Activated CD8-positive, alpha-beta memory T cell treated with anti-CD3 and anti-CD28 coated beads, Interleukin-2, amount 50 U/mL, for 24 hours (primary cell): ENCODE data around the gene SERPINA12.
"Not testable (repeated sequence)": the region's sequence is repeated elsewhere in the genome, so short reads cannot be mapped to it uniquely, and the experiment has no call there.

Source experiments
- DNase-seq: peaks from one replicate; pipeline ENCODE4 v3.0.0-alpha.2; 2020; ENCODE audit errors: extremely low read depth

SERPINA12 gene

DNA sequence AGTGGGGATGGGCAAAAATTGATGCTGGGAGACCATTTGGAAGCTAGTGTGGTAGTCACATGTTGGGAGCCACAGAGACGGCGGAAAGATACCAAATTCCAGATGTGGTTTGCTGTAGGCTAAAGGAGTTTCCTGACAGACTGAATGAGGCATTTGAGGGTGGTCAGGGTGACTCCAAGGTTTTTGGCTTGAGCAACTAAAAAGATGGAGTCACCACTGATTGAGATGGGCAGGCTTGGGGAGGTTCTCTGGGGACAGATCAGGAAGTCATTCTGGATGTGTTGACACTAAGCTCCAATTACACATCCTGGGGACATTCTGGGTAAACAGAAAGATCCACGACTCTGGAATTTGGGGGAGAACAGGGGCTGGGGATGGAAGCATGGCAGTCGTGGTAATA is 17.8 kb downstream of the SERPINA12 start:
- no peak for DNase-seq

DNA sequence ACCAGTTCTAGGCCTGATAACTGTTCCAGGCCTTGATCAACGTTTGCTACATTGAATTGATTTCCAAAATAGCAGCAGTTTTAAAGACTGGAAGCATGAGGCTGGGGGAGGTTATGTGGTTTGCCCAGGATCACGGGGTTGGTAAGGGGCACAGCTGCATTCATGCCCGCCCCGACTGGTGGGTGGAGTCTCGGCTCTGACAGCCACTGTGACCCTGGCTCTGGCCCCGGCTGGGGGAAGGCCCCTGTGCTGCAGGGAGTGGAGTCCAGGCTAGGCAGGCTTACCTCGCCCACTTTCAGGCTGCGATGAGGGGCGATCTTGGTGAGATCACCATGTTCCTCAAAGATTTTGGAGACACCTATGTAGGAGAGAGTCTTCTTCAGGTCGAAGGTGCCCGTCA is 19.9 kb downstream of the SERPINA12 start:
- no peak for DNase-seq

DNA sequence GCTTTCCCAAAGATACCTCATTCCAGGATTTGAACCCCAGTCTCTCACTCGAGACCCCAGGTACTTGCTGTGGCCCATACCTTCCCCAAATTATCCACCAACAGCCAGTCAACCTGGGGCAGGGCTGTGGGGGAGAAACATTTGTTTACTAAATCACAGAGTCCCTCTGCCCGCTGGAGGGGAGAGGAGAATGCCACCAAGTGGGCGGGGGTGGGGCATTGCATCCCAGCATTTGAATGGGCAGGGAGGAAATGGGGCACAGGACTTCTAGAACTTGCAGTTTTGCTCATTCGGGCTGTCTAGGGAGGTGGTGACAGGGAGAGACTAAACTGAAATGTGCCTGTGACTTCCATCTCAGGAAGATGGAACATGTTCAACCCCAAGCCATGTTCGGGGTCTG is 22.4 kb downstream of the SERPINA12 start:
- DNase-seq: no peak

DNA sequence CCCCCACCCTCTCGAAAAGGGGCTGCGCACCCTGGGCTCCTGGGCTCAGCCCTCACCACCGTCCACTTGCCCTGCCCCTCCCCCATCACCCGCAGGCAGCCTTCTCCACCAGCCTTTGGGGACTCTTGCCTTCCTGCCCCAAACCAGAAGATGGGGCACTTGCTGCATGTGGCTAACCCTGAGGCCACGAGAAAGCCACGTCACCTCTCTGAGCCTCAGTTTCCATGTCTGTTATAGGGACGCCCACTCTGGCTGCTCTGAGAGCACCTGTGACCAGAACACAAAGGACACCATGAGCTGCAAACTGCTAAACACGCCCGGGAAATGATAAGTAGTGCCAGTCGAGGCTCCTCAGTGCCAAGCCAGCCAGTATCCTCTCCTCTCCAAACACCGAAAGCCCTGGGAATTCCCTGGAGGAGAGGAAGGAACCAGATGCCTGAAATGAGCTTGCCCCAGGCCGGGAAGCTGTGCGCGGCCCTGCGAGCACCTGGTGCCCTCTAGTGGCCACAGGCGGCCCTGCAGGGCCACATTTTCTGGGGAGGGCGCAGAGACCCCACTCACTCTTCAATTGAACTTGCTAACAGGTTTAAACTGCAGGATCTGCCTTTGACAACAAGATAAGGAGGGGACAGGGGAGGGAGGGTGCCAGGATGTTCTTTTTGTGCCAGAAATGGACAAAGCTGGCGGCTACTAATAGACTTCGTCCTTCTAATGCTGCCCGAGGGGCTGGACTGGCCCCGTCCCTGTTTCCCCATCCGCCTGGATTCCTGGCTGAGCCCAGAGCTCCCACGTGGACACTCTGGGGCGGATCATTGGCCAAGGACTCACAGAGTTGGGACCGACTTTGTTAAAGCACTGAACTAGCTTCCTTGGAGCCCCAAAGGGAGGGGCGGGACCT is 23.1 kb downstream of the SERPINA12 start:
- no peak for DNase-seq

DNA sequence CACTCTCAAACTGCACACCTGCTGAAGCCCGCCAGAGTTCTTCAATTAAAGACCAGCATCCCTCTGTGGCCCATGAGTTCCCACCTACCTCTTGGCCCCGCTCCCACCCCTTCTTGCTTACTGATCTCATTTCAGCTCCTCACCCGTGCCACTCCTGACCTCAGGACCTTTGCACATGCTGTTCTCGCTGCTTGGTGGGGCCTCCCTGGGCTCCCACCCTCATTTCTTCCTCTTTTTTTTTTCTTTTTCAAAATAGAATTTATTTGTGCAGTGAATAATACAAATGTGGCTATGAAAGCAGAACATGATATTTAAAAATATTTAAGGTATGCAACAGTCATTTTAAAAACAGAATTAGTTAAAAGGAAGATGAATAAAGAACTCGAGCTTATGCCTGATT is 24.8 kb downstream of the SERPINA12 start:
- DNase-seq: no peak

DNA sequence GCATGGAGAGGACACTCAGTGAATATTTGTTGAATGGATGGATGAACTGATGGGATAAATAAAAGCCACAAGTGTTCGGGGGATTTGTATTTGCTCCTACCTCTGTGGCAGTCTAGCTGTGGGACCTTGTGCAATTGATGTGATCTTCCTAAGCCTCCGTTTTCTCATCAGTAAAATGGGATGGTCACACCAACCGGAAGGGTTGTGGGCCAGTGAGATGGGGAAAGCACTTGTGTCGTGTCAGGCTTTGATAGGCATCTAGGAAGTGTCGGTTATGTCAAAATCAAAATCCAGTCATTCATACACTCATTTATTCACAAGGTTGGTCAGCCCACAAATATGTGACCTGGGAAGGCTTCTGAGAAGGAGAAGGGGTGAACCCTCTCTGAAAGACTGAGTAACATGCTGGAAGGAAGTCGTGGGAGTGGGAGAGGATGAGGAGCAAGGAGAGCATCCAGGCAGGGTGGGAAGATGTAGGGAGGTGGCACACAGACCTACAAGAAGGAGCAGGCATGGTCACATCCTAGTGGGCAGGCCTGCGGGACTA is 25.5 kb downstream of the SERPINA12 start:
- DNase-seq: no peak

DNA sequence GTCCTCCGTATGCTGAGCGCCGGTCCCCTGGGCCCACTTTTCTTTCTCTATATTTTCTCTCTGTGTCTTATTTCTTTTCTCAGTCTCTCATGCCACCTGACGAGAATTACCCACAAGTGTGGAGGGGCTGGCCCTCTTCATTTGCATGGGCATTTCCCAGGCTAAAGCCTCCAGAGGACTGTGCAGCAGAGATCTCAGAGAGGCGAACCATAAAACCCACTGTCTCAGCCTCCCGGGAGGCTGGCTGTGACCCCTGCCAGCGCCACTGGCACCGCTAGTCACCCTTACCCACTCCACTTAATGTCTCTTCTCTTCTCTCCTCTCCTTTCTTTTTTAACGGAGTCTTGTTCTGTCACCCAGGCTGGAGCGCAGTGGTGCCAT is 26.2 kb downstream of the SERPINA12 start:
- DNase-seq: no peak

DNA sequence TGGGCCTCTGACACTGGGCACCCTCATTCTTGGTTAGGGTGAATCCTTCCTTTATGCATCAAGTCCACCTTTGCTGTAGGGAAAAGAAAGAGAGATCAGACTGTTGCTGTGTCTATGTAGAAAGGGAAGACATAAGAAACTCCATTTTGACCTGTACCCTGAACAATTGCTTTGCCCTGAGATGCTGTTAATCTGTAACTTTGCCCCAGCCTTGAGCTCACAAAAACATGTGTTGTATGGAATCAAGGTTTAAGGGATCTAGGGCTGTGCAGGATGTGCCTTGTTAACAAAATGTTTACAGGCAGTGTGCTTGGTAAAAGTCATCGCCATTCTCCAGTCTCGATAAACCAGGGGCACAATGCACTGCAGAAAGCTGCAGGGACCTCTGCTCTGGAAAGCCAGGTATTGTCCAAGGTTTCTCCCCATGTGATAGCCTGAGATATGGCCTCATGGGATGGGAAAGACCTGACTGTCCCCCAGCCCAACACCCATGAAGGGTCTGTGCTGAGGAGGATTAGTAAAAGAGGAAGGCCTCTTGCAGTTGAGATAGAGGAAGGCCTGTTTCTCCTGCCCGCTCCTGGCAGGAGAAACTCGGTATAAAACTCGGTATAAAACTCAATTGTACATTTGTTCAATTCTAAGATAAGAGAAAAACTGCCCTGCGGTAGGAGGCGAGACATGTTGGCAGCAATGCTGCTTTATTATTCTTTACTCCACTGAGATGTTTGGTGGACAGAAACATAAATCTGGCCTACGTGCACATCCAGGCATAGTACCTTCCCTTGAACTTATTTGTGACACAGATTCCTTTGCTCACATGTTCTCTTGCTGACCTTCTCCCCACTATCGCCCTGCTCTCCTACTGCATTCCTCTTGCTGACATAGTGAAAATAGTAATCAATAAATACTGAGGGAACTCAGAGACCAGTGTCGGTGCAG is 26.9 kb downstream of the SERPINA12 start:
- not testable (repeated sequence) for DNase-seq

DNA sequence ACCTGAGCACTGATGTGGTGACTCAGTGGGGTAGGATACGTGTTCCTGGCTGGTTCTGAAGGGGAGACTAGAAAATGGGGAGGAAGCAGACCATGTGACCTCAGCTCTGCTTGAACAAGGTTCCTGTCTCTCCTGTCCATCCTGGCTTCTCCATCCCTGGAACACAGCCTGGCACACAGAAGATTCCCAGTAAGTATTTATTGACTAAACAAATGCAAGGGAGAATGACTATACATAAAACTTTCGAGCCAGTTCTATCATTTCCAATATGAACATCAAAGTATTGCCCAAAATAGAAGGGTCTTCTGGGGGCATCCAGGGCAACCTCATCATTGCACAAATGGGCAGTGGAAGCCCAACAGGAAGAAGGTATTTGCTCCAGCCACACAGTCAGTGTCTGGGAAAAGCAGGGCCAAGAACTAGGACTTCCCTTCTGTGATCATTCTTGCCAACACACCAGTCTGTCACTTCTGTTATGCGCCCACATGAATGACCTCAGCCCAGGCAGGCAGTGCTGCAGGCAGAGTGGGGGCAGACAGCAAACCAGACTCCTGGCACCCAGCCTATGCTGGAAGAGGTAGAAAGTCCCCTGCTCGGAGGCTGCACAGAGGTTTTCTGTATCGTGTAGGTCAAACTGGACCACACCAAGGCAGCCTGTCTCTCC is 27.7 kb downstream of the SERPINA12 start:
- no peak for DNase-seq

DNA sequence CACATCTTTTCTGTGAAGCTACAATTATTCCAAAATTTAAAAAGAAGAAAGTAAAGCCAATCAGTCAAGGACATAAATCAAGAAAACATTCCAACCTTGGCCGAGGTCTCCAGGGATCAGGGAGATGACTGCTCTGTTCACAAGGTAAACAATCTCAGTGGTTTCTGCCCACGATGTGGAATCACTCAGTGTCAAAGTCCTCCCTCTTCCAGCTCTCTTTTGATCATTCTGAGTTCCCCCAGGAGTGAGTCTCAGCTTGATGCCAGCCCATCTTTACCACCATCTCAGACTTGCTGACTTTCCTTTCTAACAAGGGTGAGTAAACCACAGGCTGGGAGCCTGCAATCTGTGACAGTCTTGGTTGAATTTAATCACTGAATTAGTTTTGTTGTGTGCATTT is 28.5 kb downstream of the SERPINA12 start:
- no peak for DNase-seq

DNA sequence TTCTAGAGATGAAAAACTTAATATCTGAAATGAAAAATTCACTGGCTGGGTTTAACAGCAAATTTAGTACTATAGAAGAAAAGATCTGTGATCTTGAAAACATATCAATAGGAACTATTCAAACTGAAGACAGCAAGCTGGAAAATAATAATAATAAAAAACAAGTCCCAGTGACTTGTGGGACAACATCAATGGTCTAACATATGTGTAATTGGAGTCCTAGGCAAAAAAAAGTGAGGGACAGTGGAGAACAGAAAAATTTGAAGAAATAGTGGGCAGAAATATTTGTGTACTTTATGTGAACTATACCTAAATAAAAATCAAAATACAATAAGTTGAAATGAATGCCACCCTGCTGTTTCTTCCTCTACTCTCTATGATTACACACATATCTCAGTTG is 30.8 kb downstream of the SERPINA12 start:
- no peak for DNase-seq

DNA sequence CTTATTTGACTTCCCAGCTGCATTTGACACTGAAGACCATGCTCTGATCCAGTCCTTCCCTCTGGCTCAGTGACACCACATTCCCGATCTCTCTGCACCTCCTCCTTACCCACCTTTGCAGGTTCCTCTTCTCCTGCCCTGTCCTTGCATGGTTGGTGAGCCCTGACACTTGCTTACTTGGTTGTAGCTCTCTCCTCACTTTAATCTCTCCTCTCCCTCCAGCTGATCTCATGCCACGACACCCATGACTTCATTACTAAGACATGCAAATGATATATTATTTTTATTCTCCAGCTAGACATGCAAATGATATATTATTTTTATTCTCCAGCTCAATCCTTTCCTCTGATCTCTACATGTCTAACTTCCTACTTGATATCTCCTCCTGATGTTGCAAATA is 33.2 kb downstream of the SERPINA12 start, which contains the start of gene SERPINA9:
SERPINA9 (minus strand) TSS at position 175 of the 400 bp plus-strand sequence. CDS start 6,357 bp downstream, outside the sequence.
- DNase-seq: no peak

DNA sequence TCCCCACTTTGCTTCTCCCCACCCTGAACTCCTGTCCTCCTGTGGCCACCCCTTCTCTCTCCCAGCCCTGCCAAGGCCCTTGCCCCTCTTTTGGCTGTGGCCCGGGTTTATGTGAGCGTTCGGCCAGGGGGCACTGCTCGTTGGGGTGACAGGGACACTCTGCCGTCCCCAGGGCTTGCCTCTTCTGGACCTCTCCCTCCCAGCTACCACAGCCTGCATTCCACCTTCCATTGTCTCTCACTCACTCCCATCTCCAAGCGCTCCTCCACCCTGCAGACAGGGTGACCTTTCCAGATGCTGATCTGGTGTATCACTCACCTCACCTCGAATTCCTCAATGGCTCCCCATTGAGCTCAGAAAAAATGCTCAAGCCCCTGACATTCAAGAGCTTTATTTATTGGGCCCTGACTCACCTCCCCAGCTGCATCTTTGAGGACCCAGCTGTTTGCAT is 34.7 kb downstream of the SERPINA12 start:
- DNase-seq: no peak

DNA sequence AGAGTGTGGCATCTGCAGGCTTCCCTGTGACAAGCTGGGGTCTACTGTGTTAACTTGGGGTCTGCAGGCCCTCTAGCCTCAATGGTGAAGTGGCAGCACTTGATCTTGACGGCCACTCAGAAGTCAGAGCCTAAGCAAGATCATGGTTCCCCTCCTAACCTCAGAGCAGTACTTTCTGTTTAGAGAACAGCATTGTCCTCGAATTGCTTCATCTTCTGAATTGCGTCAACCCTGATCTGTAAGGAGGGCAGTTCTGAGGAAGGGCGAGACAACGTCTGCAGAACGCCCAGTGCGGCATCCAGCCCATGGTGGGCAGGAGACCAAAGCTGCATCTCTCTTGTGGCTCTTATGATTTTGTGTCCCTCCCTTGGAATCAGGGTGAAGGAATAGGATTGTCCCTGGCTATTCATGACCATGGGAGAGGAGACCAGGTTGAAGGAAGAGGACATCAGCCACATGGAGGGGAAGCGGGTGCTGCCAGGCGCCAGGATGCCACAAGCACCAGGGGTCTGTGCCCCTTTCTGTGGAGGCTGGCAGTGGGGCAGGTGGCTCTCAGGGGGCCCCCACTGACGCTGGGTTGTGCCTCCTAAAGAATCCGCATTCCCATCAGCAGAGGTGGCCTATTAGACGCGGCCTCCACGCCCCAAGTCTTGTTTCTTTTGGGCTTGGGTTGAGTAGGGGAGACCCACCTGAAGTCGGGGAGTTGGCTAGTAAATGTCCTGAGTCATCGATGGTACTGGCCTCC is 35.4 kb downstream of the SERPINA12 start:
- no peak for DNase-seq

DNA sequence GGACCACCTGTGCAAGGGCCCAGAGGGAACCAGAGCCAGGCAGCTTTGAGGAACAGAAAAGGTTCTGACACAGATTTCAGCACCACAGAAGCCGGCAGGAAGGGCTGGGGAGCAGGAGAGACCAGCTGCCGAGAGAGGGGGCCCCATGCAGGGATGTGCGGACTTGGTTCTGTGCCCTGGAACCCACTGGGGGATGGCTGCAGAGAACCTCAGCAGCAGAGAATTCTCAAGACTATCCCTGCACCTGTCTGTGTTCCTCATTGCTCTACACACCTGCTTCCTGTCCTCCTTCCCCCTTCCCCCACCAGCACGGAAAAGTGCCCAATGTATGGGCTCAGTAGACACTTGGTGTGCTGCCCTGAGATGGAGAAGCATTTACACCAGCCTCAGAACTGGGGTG is 36.4 kb downstream of the SERPINA12 start:
- no peak for DNase-seq

DNA sequence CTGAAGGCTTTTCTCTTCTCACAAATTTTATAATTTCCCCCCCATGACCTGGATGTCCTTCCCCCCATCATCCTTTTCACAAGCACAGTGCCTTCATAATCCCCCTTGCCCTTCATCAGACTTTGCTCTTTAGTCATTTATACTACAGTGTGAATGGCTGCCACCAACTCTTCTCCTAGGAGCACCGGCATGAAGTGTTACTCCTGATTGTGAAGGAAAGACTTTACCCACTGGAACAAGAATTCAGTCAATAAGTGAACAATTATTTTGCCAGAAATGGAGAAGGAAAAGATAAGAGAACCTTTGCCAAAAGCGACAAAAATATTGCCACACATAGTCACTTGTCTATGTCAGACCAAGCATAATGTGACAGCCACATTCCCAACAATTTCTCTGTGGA is 38.2 kb downstream of the SERPINA12 start:
- no peak for DNase-seq

DNA sequence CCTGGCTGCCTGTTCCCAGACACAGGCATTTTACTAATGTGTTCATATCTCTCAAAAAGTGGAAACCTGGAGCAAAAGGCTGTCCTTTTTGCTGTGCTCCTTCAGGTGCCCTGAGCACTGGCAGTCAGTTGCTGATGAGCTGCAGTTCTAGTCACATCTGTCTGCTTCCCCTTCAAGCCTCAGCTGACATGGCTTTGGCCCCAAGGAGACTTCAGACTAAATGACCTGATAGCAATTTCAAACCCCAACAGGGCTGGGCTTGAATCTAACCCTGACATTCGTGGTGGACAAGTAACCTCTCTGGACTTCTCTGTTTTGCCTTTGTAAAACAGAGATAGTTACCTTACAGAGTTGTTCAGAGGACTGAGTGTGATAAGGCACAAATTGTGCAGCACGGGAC is 39.0 kb downstream of the SERPINA12 start:
- no peak for DNase-seq

DNA sequence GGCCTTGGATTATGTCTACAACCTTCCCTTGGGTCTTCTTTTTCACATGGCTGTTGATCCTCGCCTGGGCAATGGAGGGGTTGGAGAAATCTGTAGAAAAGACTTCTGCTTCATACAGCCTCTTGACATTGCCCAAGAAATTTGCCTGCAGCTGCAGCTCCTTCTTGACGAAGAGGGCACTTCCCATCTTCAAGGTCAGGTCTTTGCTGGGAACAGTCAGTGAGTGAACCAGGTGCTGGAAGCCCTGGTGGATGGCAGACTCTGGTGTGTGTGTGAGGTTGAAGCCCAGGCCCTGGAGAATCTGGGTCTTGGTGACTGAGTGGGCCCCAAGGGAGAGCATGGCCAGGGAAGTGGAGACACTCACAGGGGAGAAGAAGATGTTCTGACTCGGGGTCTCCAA is 40.0 kb downstream of the SERPINA12 start:
- DNase-seq: no peak

DNA sequence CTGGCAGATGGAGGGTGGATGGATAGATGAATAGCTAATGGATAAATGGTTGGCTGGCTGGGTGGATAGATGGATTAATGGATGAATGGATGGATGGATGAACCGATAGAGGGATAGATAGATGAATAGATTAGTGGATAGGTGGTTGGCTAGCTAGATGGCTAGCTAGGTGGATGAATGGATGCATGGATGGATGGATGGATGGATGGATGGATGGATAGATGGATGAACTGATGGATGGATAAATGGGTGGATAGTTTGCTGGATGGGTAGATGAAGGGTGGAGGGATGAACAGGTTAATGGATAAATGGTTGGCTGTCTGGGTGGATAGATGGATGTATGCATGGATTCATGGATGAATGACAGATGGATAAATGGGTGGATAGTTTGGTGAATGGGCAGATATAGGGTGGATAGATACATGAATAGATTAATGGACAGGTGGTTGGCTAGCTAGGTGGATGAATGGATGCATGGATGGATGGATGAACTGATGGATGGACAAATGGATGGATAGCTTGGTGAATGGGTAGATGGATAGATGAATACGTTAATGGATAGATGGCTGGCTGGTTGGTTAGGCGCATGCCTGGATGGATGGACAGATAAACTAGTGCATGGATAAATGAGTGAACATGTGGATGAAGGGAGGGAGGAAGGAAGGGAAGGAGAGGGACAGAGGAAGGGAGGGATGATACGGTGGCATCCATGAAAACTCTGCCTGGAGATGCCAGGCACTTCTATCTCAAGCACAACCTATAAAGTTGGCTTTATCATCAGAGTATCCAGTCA is 41.3 kb downstream of the SERPINA12 start:
- no peak for DNase-seq

DNA sequence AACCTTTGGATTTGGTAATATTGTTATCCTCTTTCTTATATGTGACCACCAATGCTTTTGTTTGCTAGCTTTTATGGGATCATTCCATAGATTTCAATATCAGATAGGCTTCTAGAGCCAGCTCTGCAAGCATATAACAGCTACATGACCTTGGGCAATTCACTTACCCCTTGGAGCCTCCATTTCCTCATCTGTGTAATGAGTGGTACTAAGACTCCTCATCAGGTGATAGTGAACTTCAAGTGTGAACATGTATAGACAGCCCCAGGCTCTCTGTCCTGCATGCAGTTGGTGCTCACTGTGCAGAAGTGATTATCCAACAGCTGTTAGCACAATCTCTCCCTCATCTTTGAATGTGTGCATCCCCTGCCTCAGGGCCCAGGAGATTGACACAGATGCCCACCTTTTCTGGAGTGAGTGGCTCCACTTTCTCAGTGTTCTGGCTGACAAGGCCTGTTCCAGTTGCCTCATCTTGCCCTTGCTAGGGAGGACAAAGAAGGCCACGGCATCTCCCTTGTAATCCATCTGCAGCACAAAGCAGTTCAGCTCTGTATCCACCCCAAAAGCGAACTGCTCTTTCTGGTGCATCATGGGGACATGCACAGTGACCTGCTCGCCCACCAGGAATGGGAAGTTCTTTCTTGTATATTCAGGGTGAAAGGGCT is 42.4 kb downstream of the SERPINA12 start:
- DNase-seq: no peak
